ENCODE data around the gene MAMDC2.

Gene MAMDC2

GRCh38 chr9:70168521-70168920, 124.9 kb downstream of the MAMDC2 start:
- H3K9me2 ChIP-seq (replicated peaks; ENCODE audit: low read depth, low read length), result no peaks in the 10 kb centered on the region
- no peaks in the 10 kb centered on the region for H3K4me1 ChIP-seq (ENCODE audit: insufficient read depth, low read length, poor library complexity, severe bottlenecking)
- H3K79me2 ChIP-seq (ENCODE audit: insufficient read depth, low read length), result no peaks in the 10 kb centered on the region
- TF ChIP-seq CTCF (conservative IDR thresholded peaks at IDR 0.05; ENCODE audit: low read length), result no peak
- TF ChIP-seq EZH2phosphoT487 (IDR thresholded peaks at IDR 0.05; ENCODE audit: borderline replicate concordance), result no peak
- no peaks in the 10 kb centered on the region for H3F3A ChIP-seq (ENCODE audit: low read depth)
- no peak overlapping the region for H3K4me3 ChIP-seq (ENCODE audit: low read length, poor library complexity, severe bottlenecking)
- no peak overlapping the region for H3K4me2 ChIP-seq (ENCODE audit: low read depth, low read length, poor library complexity, severe bottlenecking)
- H2AFZ ChIP-seq (ENCODE audit: low read length), result no peak overlapping the region
- H3K9ac ChIP-seq (ENCODE audit: low read depth, low read length, poor library complexity, severe bottlenecking), result no peak overlapping the region
- H3K27me3 ChIP-seq (ENCODE audit: insufficient read depth, low read length, poor library complexity, severe bottlenecking), result no peaks in the 10 kb centered on the region
- H3K36me3 ChIP-seq (ENCODE audit: insufficient read depth, low read length), result no peaks in the 10 kb centered on the region
- no peaks in the 10 kb centered on the region for H3K9me3 ChIP-seq (ENCODE audit: insufficient read depth, low read depth, low read length)
- H4K20me1 ChIP-seq (ENCODE audit: insufficient read depth, low read length, poor library complexity, severe bottlenecking), result no peaks in the 10 kb centered on the region

GRCh38 chr9:70169222-70169621, 125.6 kb downstream of the MAMDC2 start:
- TF ChIP-seq CTCF (conservative IDR thresholded peaks at IDR 0.05; ENCODE audit: low read length), result no peak
- TF ChIP-seq EZH2phosphoT487 (IDR thresholded peaks at IDR 0.05; ENCODE audit: borderline replicate concordance), result no peak

GRCh38 chr9:70170151-70170790, 126.6 kb downstream of the MAMDC2 start:
- no peak overlapping the region for H3K4me3 ChIP-seq (ENCODE audit: low read length, poor library complexity, severe bottlenecking)
- H3K36me3 ChIP-seq (ENCODE audit: insufficient read depth, low read length), result no peaks in the 10 kb centered on the region
- no peaks in the 10 kb centered on the region for H3F3A ChIP-seq (ENCODE audit: low read depth)
- H3K4me1 ChIP-seq (ENCODE audit: insufficient read depth, low read length, poor library complexity, severe bottlenecking), result no peaks in the 10 kb centered on the region
- no peak overlapping the region for H3K4me2 ChIP-seq (ENCODE audit: low read depth, low read length, poor library complexity, severe bottlenecking)
- H2AFZ ChIP-seq (ENCODE audit: low read length), result no peak overlapping the region
- no peaks in the 10 kb centered on the region for H3K9me2 ChIP-seq (replicated peaks; ENCODE audit: low read depth, low read length)
- no peaks in the 10 kb centered on the region for H3K27me3 ChIP-seq (ENCODE audit: insufficient read depth, low read length, poor library complexity, severe bottlenecking)
- no peaks in the 10 kb centered on the region for H4K20me1 ChIP-seq (ENCODE audit: insufficient read depth, low read length, poor library complexity, severe bottlenecking)
- H3K79me2 ChIP-seq (ENCODE audit: insufficient read depth, low read length), result no peaks in the 10 kb centered on the region
- no peak for TF ChIP-seq CTCF (conservative IDR thresholded peaks at IDR 0.05; ENCODE audit: low read length)
- TF ChIP-seq EZH2phosphoT487 (IDR thresholded peaks at IDR 0.05; ENCODE audit: borderline replicate concordance), result no peak
- no peak overlapping the region for H3K9ac ChIP-seq (ENCODE audit: low read depth, low read length, poor library complexity, severe bottlenecking)
- H3K9me3 ChIP-seq (ENCODE audit: insufficient read depth, low read depth, low read length), result no peaks in the 10 kb centered on the region

More at GRCh38 chr9:70169222-70169621, 125.6 kb downstream of the MAMDC2 start:
- no peaks in the 10 kb centered on the region for H3K4me1 ChIP-seq (ENCODE audit: insufficient read depth, low read length, poor library complexity, severe bottlenecking)
- no peaks in the 10 kb centered on the region for H4K20me1 ChIP-seq (ENCODE audit: insufficient read depth, low read length, poor library complexity, severe bottlenecking)
- H3K79me2 ChIP-seq (ENCODE audit: insufficient read depth, low read length), result no peaks in the 10 kb centered on the region
- H2AFZ ChIP-seq (ENCODE audit: low read length), result no peak overlapping the region
- no peaks in the 10 kb centered on the region for H3K9me2 ChIP-seq (replicated peaks; ENCODE audit: low read depth, low read length)
- H3K9me3 ChIP-seq (ENCODE audit: insufficient read depth, low read depth, low read length), result no peaks in the 10 kb centered on the region
- no peak overlapping the region for H3K4me3 ChIP-seq (ENCODE audit: low read length, poor library complexity, severe bottlenecking)
- H3F3A ChIP-seq (ENCODE audit: low read depth), result no peaks in the 10 kb centered on the region
- no peaks in the 10 kb centered on the region for H3K36me3 ChIP-seq (ENCODE audit: insufficient read depth, low read length)
- H3K9ac ChIP-seq (ENCODE audit: low read depth, low read length, poor library complexity, severe bottlenecking), result no peak overlapping the region
- H3K27me3 ChIP-seq (ENCODE audit: insufficient read depth, low read length, poor library complexity, severe bottlenecking), result no peaks in the 10 kb centered on the region
- H3K4me2 ChIP-seq (ENCODE audit: low read depth, low read length, poor library complexity, severe bottlenecking), result no peak overlapping the region
